Coronary artery (tissue), 2 donors: Measurements from ENCODE around the gene RING1.

Experiments used
- DNase-seq: peaks from one replicate; pipeline ENCODE4 v3.0.0-alpha.2; 2017; ENCODE audit warnings: low spot score
- H3K27ac ChIP-seq, 2 donors: fragments of 200-600 bp; sonication (generic); one replicate each; pipeline ENCODE4 v1.5.1; 2016 to 2019
- H3K4me3 ChIP-seq: fragments of 200-600 bp; sonication (generic); 2 replicates; pipeline ENCODE4 v1.5.1; 2016; ENCODE audit warnings: mild to moderate bottlenecking, moderate library complexity
- TF ChIP-seq, protein P1 (sequence below): fragments of 200-600 bp; sonication (generic); IDR thresholded peaks from one replicate; pipeline ENCODE4 v1.5.1; 2019; ENCODE audit warnings: antibody characterized with exemption

The RING1 gene

DNA sequence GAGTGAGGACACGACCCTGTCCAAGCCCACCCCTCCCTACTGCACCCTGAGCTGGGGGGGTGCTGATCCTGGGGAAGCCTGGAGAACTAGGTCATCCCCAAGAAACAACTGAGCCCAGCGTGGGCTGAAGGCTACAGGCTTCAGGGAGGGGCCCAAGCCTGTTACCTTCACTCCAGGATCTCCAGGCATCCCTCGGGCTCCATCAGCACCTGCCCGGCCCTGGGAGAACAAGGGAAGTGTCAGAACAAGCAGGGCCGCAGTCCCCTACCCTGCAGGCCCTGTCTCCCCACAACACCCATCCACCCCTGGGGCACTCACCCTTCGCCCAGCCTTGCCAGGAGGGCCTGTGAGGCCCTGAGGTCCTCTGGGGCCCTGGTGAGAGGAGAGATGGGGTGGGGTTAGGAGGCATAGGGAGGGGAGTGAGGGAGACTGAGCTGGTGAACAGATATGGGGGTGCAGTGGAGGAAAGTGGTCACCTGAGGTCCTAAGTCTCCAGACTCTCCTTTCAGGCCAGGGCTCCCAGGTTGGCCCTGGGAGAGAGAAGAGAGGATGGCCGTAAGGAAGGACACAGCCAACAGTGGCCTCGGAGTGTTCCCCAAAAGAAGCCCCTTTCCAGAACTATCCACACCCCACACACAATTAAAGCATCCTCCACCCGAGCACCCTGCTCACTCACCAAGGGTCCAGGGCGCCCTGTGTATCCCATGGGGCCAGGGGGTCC lies 29.4 kb upstream of the RING1 start:
- TF ChIP-seq, protein P1, sequence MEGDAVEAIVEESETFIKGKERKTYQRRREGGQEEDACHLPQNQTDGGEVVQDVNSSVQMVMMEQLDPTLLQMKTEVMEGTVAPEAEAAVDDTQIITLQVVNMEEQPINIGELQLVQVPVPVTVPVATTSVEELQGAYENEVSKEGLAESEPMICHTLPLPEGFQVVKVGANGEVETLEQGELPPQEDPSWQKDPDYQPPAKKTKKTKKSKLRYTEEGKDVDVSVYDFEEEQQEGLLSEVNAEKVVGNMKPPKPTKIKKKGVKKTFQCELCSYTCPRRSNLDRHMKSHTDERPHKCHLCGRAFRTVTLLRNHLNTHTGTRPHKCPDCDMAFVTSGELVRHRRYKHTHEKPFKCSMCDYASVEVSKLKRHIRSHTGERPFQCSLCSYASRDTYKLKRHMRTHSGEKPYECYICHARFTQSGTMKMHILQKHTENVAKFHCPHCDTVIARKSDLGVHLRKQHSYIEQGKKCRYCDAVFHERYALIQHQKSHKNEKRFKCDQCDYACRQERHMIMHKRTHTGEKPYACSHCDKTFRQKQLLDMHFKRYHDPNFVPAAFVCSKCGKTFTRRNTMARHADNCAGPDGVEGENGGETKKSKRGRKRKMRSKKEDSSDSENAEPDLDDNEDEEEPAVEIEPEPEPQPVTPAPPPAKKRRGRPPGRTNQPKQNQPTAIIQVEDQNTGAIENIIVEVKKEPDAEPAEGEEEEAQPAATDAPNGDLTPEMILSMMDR = no peak
- Histone ChIP-seq H3K4me3 (no peak overlapping the region), H3K27ac (no peak overlapping the region)
- no peak for DNase-seq

DNA sequence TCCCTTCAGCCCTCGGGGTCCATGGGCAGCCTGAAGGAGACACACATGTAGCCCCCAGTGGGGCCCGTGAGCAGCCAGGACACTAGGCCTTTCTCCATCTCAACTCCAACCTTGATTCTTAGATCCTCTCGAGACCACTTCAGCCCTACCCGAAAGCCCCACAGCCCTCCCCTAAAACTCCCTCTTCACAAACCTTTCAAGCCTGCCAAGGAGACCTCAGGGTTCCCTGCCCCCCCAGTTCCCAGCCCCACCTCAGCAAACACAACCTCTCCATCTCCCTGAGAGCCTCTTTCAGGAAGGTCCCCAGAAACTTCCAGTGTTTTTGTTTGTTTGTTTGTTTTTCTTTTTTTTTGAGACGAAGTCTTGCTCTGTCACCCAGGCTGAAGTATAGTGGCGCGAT lies 27.2 kb upstream of the RING1 start:
- no peak for DNase-seq
- Histone ChIP-seq H3K27ac (no peak overlapping the region), H3K4me3 (no peak overlapping the region)
- TF ChIP-seq, protein P1 = no peak

DNA sequence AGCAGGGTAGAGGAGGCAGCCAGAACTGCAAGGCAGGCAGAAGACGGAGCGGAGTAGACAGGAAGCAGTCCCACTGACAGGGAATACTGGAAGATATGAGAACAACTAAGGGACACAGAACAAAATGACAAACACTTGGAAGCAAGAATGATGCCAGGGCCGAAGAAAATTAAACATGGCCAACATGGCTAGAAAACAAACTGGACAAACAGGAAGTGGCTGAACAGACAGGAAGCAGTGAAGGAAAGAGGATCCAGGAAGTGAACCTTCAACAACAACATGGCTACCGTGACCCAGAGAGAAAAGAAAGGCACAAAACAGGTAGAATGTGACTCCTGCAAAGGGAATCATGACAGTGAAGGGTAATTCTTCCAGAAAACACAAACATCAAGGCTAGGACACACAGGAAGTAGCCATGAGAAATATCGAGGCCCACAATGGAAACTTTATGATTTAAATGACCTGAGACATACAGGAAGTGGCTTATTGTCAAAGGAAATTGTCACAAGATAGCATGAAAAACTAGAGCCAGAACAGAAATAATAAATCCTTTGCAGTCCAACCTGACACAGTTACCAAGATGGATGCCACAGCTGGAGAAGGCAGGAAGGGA lies 25.1 kb upstream of the RING1 start:
- no peak overlapping the region for H3K27ac ChIP-seq
- TF ChIP-seq, protein P1 = no peak

DNA sequence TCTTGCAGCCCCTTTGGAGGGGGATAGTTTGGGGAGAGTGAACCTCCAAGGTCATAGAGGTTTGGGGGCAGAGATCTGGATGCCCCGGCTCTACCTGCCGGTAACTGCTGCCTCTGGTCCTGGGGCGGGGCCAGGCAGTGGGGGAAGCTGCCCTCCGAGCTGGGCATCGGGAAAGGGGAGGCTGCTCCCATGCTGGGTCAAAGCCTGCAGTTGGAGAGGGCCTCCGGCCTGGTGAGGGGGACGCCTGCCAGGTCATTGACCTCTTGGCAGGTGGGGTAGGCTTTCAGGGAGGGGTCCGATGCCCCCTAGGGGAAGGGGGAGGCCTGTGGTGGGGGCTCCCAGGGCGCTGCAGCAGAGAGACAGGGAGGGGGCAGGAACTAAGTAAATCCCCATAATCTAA lies 23.1 kb upstream of the RING1 start:
- no peak overlapping the region for H3K27ac ChIP-seq
- TF ChIP-seq, protein P1 = no peak
- no peak for DNase-seq
- H3K4me3 ChIP-seq = no peak overlapping the region

More for the DNA sequence above, 25.1 kb upstream of the RING1 start:
- no peak overlapping the region for H3K4me3 ChIP-seq
- no peak for DNase-seq

DNA sequence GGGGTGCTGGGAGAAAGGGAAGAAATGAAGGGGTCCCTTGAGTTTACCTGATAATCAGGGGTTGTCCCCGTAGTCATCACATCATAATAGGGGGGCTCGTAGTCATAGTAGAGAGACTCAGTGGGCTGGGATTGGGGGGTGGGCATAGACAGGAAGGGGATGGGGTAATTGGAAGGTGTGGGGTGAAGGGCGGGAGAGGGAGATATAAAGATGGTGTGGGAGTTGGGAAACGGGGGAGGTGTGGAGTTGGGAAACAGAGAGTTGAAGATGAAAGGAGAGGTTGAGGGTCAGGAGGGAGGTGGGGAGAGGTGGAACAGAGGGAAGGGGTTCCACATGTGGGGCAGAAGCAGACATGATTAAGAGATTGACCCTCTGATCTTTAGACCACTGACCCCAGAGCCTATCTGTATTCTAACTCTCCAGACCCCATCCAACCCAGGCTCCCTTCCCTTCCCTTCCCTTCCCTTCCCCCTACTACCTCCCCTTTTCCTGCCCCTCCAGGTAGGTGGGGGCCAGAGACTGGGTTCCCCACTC lies 22.6 kb upstream of the RING1 start:
- TF ChIP-seq, protein P1 = no peak
- Histone ChIP-seq H3K4me3 (no peak overlapping the region), H3K27ac (no peak overlapping the region)
- DNase-seq = no peak

DNA sequence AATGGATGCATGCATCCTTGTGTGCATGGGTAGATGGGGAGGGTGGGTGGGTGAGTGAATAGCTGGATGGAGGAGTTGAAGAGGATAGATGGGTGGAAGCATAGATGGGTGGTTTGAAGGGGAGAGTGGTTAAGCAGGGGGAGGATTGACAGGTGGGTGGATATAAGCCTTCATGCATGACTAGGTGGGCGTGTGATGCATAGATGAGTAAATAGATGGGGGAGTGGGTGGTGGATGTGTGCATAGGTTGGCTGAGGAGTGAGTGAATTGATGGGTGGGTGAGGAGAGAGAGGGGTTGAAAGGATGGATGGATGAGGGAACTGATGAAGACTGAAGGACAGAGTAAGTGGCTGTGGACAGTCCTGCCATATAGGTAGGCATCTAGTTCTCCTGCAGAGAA lies 20.5 kb upstream of the RING1 start:
- no peak for DNase-seq
- no peak overlapping the region for H3K4me3 ChIP-seq
- TF ChIP-seq, protein P1 = no peak
- no peak overlapping the region for H3K27ac ChIP-seq

DNA sequence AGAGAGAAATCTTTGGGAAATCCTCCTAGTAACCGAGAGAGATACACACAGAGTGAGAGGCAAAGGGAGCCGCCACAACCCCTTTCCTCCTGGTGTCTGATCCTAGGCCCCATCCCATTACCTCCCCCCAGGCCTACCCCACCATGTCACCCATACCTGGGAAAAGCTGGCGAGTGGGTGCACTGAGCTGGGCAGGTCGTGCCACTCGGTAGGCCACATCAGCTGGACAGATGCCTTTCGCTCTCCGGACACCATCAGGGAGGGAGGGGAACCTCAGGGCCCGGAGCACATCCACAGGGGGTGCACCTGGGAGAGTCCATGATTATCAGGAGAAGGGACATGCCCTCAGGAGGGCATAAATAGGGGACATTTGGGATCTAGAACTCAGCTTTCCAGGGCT lies 19.1 kb upstream of the RING1 start:
- TF ChIP-seq, protein P1 = no peak
- H3K27ac ChIP-seq = no peak overlapping the region
- DNase-seq = no peak
- H3K4me3 ChIP-seq = no peak overlapping the region
